ENCODE measurements around the gene FAM181B.
"Not testable (repeated sequence)": the region's sequence is repeated elsewhere in the genome, so short reads cannot be mapped to it uniquely, and the experiment has no call there.

The FAM181B gene

GRCh38 chr11:82731691-82732277 is 1.9 kb downstream of the FAM181B start:
- DNase-seq: no peak

- no peak for DNase-seq
Measured at GRCh38 chr11:82730754-82731153, 2.9 kb downstream of the FAM181B start.

- no peak for DNase-seq
Measured at GRCh38 chr11:82730286-82730685, 3.4 kb downstream of the FAM181B start.

GRCh38 chr11:82724026-82724425 is 9.6 kb downstream of the FAM181B start:
- DNase-seq: no peak

GRCh38 chr11:82722231-82722630 is 11.4 kb downstream of the FAM181B start:
- peak; percentile 81 for DNase-seq

- DNase-seq: no peak
Measured at GRCh38 chr11:82720267-82721065, 13.2 kb downstream of the FAM181B start.

- peak; percentile 40 for DNase-seq
Measured at GRCh38 chr11:82719361-82720105, 14.1 kb downstream of the FAM181B start.

- DNase-seq: peak; percentile 45
Measured at GRCh38 chr11:82718821-82719220, 14.8 kb downstream of the FAM181B start.

GRCh38 chr11:82718307-82718706 is 15.4 kb downstream of the FAM181B start:
- DNase-seq: peak; percentile 70

GRCh38 chr11:82714346-82715174 is 19.1 kb downstream of the FAM181B start:
- DNase-seq: no peak

GRCh38 chr11:82711648-82712047 is 22.0 kb downstream of the FAM181B start:
- DNase-seq: no peak

GRCh38 chr11:82703796-82704195 is 29.9 kb downstream of the FAM181B start:
- DNase-seq: no peak

GRCh38 chr11:82703226-82703625 is 30.4 kb downstream of the FAM181B start:
- no peak for DNase-seq

GRCh38 chr11:82701847-82702520 is 31.7 kb downstream of the FAM181B start:
- peak; percentile 19 for DNase-seq

- no peak for DNase-seq
Measured at GRCh38 chr11:82698576-82699352, 34.9 kb downstream of the FAM181B start.

- no peak for DNase-seq
Measured at GRCh38 chr11:82692981-82693380, 40.7 kb downstream of the FAM181B start.

- not testable (repeated sequence) for DNase-seq
Measured at GRCh38 chr11:82689347-82689746, 44.3 kb downstream of the FAM181B start.

GRCh38 chr11:82686211-82686610 is 47.5 kb downstream of the FAM181B start:
- no peak for DNase-seq

- DNase-seq: no peak
Measured at GRCh38 chr11:82683029-82683428, 50.6 kb downstream of the FAM181B start.

GRCh38 chr11:82682003-82682751 is 51.5 kb downstream of the FAM181B start:
- peak; percentile 49 for DNase-seq

- DNase-seq: no peak
Measured at GRCh38 chr11:82680252-82680651, 53.4 kb downstream of the FAM181B start.

All from NCI-H1694 treated with DMSO at 0.1 percent for 48 hours (cell line).